Activated naive CD8-positive, alpha-beta T cell treated with anti-CD3 and anti-CD28 coated beads for 36 hours (primary cell): ENCODE data around the gene LENEP. TPM values are rescaled to one million over a fixed set of nuclear protein-coding genes. Genes with fewer than 3 reads are reported as not detected.
A peak's percentile ranks its signal among the peaks of the same experiment; 100 is the strongest.

Experiments used
- DNase-seq: peaks from one replicate; pipeline ENCODE4 v3.0.0; 2021
- H3K27ac Mint-ChIP-seq: one replicate; pipeline ENCODE4 v1.8.0; 2022; ENCODE audit warnings: mild to moderate bottlenecking, moderate library complexity, mixed read lengths
- H3K27me3 Mint-ChIP-seq: one replicate; pipeline ENCODE4 v1.8.0; 2022; ENCODE audit warnings: mild to moderate bottlenecking, mixed read lengths
- H3K36me3 Mint-ChIP-seq: one replicate; pipeline ENCODE4 v1.8.0; 2021; ENCODE audit warnings: mild to moderate bottlenecking, mixed read lengths
- H3K4me1 Mint-ChIP-seq: one replicate; pipeline ENCODE4 v1.8.0; 2021; ENCODE audit warnings: mixed read lengths
- H3K4me3 Mint-ChIP-seq: one replicate; pipeline ENCODE4 v1.8.0; 2022; ENCODE audit warnings: mild to moderate bottlenecking, moderate library complexity, mixed read lengths
- H3K9me3 Mint-ChIP-seq: one replicate; pipeline ENCODE4 v1.8.0; 2022; ENCODE audit warnings: mixed read lengths
- total RNA-seq, 2 experiments: library from RNA; stranded (reverse); gene quantifications; one replicate each; pipeline ENCODE4 v1.2.3, GENCODE V29; 2021

The LENEP gene
- total RNA-seq, 2 experiments from 2014 or later, result 0.66 TPM; not detected in 1

DNA sequence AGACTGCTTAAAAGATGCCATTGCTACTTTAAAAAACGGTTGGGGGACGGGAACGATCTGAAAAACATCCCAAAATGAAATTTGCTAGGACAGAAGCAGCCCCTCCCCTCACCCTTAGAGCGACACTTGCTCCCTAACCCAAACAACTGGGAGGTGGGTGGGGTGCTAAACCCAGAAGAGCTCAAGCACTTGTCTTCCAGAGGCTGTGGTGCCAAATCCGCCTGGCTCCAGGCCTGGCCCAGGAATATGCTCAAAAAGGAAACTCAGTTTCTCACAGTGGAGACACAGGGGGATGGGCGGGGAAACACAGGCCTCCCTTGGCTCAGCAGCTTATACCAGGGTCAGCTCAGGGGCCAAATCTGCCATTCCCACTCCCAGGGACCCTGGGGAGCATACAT is 36.8 kb upstream of the LENEP start:
- DNase-seq, result no peak
- H3K27ac Mint-ChIP-seq, result peak overlapping the region; percentile 94
- H3K9me3 Mint-ChIP-seq, result no peaks in the 10 kb centered on the region
- H3K4me3 Mint-ChIP-seq, result peak overlapping the region; percentile 89
- H3K27me3 Mint-ChIP-seq, result no peaks in the 10 kb centered on the region
- H3K36me3 Mint-ChIP-seq, result peaks cover 5% of the 10 kb centered on the region
- peaks cover 68% of the 10 kb centered on the region for H3K4me1 Mint-ChIP-seq

DNA sequence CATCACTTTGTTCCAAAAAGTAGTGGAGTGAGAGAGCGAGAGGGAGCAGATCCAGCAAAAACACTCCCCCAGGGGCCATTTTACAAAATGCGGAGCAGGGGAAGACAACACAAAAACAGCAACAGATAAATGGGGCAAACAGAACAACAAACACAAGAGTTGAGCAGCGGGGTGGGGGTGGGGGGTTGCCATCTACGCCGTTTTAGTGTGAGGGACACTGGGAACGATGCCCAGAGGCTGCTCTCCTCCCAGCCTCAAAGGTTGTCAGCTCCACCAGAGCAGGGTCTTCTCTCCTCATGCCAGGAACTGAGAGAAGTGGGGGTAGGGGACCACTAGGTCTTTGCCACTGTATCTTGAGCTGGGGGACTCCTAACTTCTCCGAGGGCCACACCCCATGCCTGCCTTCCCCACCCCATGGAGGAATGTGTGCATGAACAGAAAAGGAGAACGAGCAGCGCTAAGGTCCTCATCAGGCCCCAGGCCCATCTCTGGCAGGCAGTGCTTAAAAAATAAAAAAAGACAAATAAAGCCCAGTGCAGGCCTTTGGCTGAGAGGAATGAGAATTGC is 36.2 kb upstream of the LENEP start:
- Mint-ChIP-seq H3K4me3 (no peak overlapping the region), H3K27ac (peak overlapping the region; percentile 23), H3K27me3 (no peaks in the 10 kb centered on the region), H3K9me3 (no peaks in the 10 kb centered on the region), H3K4me1 (peaks cover 63% of the 10 kb centered on the region), H3K36me3 (peaks cover 6% of the 10 kb centered on the region)
- no peak for DNase-seq

- Mint-ChIP-seq H3K27me3 (no peaks in the 10 kb centered on the region), H3K4me3 (no peak overlapping the region), H3K4me1 (peaks cover 61% of the 10 kb centered on the region), H3K27ac (no peak overlapping the region), H3K9me3 (no peaks in the 10 kb centered on the region), H3K36me3 (peaks cover 9% of the 10 kb centered on the region)
- DNase-seq, result no peak
Measured at GRCh38 chr1:154958036-154958435, 35.4 kb upstream of the LENEP start.

DNA sequence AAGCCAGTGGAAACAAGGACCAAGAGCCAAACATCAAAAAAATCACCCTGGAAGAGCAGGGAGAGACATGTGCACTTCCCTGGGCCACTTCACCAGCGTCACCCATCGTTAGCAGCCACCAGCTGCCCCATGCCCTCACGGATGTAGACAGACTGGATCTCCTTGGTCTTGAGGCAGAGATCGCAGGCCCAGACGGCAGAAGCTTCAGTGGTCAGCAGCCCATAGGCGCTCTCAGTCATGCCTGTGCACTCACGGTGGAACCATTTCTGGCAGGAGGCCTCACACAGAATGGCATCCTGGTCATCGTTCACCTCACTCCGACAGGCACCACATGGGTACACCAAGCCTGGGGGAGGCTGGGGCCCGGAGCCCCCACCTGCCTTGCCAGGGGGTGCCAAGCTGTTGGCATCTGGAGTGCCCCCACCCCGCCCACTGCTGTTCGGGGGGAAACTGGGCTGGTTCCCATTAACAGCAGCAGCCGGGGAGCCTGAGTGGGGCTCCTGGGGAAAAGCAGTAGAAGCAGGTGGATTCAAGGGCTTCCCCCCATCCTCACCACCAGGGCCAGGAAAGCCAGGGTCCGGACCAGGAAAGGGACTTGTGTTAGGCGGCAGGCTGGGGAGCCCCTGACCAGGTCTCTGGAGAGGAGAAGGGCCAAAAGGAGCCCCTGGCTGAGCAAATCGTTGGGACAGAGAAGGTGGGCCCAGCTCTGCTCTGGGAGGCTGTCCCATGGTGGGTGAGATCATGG is 34.5 kb upstream of the LENEP start:
- peak overlapping the region; percentile 62 for H3K27ac Mint-ChIP-seq
- no peak for DNase-seq
- peaks cover 15% of the 10 kb centered on the region for H3K36me3 Mint-ChIP-seq
- no peaks in the 10 kb centered on the region for H3K9me3 Mint-ChIP-seq
- H3K4me1 Mint-ChIP-seq, result peaks cover 56% of the 10 kb centered on the region
- H3K4me3 Mint-ChIP-seq, result no peak overlapping the region
- H3K27me3 Mint-ChIP-seq, result no peaks in the 10 kb centered on the region

DNA sequence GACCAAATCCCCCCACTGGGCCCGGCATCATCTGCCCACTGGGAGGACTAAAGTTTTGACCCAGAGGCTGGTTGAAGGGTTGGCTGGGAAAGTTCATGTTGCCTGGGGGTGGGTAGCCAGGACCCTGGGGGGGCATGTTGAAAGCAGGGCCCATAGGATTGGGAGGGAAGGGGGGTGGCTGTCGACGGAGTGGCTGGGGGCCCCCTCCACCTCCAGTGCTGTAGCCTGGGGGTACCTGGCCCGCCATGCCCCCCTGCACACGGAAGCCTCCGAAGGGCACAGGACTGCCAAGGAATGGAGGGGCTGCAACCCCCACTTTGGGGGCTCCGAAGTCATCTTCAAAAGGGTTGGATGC is 34.0 kb upstream of the LENEP start:
- Mint-ChIP-seq H3K27me3 (no peaks in the 10 kb centered on the region), H3K36me3 (peaks cover 17% of the 10 kb centered on the region), H3K4me3 (peak overlapping the region; percentile 42), H3K4me1 (peaks cover 53% of the 10 kb centered on the region), H3K27ac (no peak overlapping the region), H3K9me3 (no peaks in the 10 kb centered on the region)
- no peak for DNase-seq

DNA sequence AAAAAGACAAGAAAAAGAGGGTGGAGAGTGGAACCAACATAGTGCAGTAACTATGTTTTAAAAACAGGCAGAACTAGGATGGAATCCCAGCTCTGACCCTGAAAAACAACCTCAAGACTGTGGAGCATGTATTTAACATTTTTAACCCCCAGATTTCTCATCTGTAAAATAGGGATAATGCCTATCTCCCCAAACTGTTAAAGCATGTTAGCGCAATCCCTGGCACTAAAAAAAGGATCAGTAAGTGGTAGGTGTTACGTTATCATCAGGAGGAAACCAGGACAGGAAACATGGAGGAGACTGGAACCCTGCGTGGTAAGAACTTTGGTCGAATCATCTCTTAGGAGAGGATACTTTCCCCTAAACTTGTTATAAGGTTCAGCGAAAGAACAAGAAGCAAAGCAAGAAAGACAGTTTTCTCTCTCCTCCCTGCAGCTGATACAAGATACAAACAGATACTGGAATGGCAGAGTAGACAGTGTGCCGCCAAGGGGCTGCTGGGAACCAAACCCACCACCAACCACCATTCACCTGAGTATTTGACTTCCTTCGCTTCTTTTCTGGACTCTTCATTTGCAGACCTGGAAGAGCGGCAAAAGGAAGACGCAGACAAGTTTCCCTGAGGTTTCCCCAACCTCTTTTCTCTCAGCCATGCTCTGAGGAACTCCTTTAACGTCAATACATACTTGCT is 32.8 kb upstream of the LENEP start:
- H3K27ac Mint-ChIP-seq, result peak overlapping the region; percentile 92
- H3K9me3 Mint-ChIP-seq, result no peaks in the 10 kb centered on the region
- H3K4me1 Mint-ChIP-seq, result peaks cover 43% of the 10 kb centered on the region
- H3K27me3 Mint-ChIP-seq, result no peaks in the 10 kb centered on the region
- peak overlapping the region; percentile 97 for H3K4me3 Mint-ChIP-seq
- no peak for DNase-seq
- peaks cover 22% of the 10 kb centered on the region for H3K36me3 Mint-ChIP-seq

DNA sequence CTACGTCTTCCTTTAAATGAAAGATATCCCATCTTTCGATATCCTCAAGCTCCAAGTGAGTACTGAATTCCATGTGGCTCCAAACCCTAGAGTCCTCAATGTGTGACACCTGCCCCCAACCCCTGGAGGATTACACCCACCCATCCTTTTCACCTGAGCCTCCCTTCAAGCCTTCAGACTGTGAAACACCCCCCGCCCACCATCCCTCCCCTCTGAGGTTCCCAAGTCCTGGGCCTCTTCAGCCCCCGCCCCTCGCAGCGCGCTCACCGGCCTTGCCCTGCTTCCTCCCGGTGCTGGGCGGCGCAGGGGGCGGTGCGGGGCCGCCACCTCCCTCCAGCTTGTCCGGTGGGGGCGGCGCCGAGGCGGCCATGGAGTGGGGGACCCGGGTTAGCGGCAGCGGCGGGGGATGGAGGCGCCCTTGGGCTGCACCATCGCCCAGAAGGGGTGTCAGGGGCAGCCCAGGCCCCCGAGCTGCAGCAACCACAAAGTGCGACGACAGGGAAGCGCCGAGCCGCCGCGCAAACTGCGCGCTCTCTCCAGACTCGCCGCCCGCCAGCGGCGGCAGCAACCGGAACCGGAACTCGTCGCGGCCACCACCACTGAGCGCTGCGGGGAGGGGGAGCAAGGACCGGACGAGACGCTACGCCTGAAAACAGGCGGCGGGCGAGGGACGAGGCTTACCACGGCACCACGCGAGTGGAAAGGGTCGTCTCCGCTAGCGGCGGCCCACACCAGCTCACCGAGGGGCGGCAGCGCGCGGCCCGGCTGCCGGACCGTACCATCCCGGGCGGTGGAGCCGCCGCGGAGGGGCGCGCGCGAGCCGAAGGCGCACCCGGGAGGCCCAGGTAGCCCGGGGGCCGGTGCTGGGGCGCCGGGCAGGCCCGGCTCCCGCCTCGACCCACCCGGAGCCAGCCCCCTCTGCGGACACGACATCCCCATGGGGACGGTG is 31.9 kb upstream of the LENEP start, which contains the start of gene PYGO2:
PYGO2 (minus strand) TSS at position 576 of the 949 bp plus-strand sequence; CDS start at position 370, 206 bp downstream.
- Mint-ChIP-seq H3K4me1 (peaks cover 35% of the 10 kb centered on the region), H3K36me3 (peaks cover 23% of the 10 kb centered on the region), H3K27me3 (no peaks in the 10 kb centered on the region), H3K9me3 (no peaks in the 10 kb centered on the region), H3K27ac (peak within 1 kb of the TSS; percentile 92), H3K4me3 (peak within 1 kb of the TSS; percentile 97)
- DNase-seq, result peak; percentile 89

GRCh38 chr1:154962156-154962749 is 31.1 kb upstream of the LENEP start:
- no peak for DNase-seq
- peaks cover 23% of the 10 kb centered on the region for H3K36me3 Mint-ChIP-seq

GRCh38 chr1:154962795-154963330 is 30.5 kb upstream of the LENEP start:
- Mint-ChIP-seq H3K36me3 (peaks cover 23% of the 10 kb centered on the region), H3K4me1 (peaks cover 27% of the 10 kb centered on the region), H3K9me3 (no peaks in the 10 kb centered on the region), H3K27ac (peak overlapping the region; percentile 89), H3K27me3 (no peaks in the 10 kb centered on the region), H3K4me3 (peak overlapping the region; percentile 88)
- DNase-seq, result no peak

More at GRCh38 chr1:154962156-154962749, 31.1 kb upstream of the LENEP start:
- Mint-ChIP-seq H3K27me3 (no peaks in the 10 kb centered on the region), H3K4me1 (peaks cover 29% of the 10 kb centered on the region), H3K27ac (peak overlapping the region; percentile 89), H3K9me3 (no peaks in the 10 kb centered on the region), H3K4me3 (peak overlapping the region; percentile 88)

DNA sequence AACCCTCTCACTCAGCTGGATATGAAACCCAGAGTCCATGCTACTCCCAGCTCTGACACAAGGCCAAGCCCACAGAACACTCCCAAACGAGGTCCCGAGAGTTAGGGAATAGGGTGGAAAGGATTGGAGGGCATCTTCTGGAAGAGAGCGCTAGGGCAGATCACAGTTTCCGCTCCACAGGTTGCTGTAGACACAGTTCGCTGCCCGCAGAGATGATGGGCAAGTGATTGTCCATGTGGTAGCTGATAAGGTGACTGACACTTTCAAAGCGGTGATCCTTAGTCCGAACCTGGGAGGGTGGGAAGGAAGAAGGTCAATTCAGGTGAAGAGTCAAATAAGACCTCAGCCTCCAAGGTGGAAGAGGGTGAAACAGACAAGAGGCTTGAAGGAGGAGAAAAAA is 29.7 kb upstream of the LENEP start:
- Mint-ChIP-seq H3K9me3 (no peaks in the 10 kb centered on the region), H3K27ac (peak overlapping the region; percentile 47), H3K4me1 (peaks cover 26% of the 10 kb centered on the region), H3K36me3 (peaks cover 23% of the 10 kb centered on the region), H3K27me3 (no peaks in the 10 kb centered on the region), H3K4me3 (no peak overlapping the region)
- no peak for DNase-seq

DNA sequence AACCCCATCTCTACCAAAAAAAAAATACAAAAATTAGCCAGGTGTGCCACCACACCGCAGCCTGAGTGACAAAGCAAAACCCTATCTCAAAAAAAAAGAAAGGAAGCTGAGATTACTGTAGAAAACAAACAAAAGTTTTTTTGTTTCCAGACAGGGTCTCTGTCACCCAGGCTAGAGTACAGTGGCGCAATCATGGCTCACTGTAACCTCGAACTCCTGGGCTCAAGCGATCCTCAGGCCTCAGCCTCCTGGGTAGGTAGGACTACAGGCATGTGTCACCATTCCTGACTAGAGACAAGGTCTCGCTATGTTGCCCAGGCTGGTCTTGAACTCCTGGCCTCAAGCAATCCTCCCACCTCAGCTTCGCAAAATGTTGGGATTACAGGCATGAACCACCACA is 29.0 kb upstream of the LENEP start:
- Mint-ChIP-seq H3K36me3 (peaks cover 23% of the 10 kb centered on the region), H3K4me3 (no peak overlapping the region), H3K27me3 (no peaks in the 10 kb centered on the region), H3K27ac (peak overlapping the region; percentile 47), H3K4me1 (peaks cover 30% of the 10 kb centered on the region), H3K9me3 (no peaks in the 10 kb centered on the region)
- DNase-seq, result no peak

- H3K9me3 Mint-ChIP-seq, result no peaks in the 10 kb centered on the region
- no peak overlapping the region for H3K27ac Mint-ChIP-seq
- DNase-seq, result no peak
- H3K4me1 Mint-ChIP-seq, result peaks cover 29% of the 10 kb centered on the region
- H3K4me3 Mint-ChIP-seq, result no peak overlapping the region
- H3K27me3 Mint-ChIP-seq, result no peaks in the 10 kb centered on the region
- peaks cover 21% of the 10 kb centered on the region for H3K36me3 Mint-ChIP-seq
Measured at GRCh38 chr1:154966111-154966510, 27.3 kb upstream of the LENEP start.

GRCh38 chr1:154967331-154967950 is 25.9 kb upstream of the LENEP start:
- Mint-ChIP-seq H3K9me3 (no peaks in the 10 kb centered on the region), H3K27me3 (no peaks in the 10 kb centered on the region), H3K36me3 (peaks cover 22% of the 10 kb centered on the region), H3K27ac (no peak overlapping the region), H3K4me1 (peaks cover 37% of the 10 kb centered on the region), H3K4me3 (no peak overlapping the region)
- no peak for DNase-seq

GRCh38 chr1:154968731-154969130 is 24.7 kb upstream of the LENEP start:
- H3K4me3 Mint-ChIP-seq, result no peak overlapping the region
- H3K27ac Mint-ChIP-seq, result peak overlapping the region; percentile 76
- H3K27me3 Mint-ChIP-seq, result no peaks in the 10 kb centered on the region
- peaks cover 36% of the 10 kb centered on the region for H3K4me1 Mint-ChIP-seq
- H3K36me3 Mint-ChIP-seq, result peaks cover 15% of the 10 kb centered on the region
- no peaks in the 10 kb centered on the region for H3K9me3 Mint-ChIP-seq
- no peak for DNase-seq
